Colonic mucosa (tissue), 4 donors: ENCODE measurements around the gene B2M. TPM values are rescaled to one million over a fixed set of nuclear protein-coding genes. Genes with fewer than 3 reads are reported as not detected.

Source experiments
- DNase-seq: peaks from one replicate; pipeline ENCODE4 v3.0.0-alpha.2; 2020
- H3K27ac ChIP-seq: fragments of 200-600 bp; one replicate; pipeline ENCODE4 v1.8.0; 2021
- H3K27me3 ChIP-seq: fragments of 200-600 bp; one replicate; pipeline ENCODE4 v1.8.0; 2021
- H3K36me3 ChIP-seq: fragments of 200-600 bp; one replicate; pipeline ENCODE4 v1.8.0; 2021
- H3K4me1 ChIP-seq: fragments of 200-600 bp; one replicate; pipeline ENCODE4 v1.8.0; 2021; ENCODE audit warnings: mild to moderate bottlenecking
- H3K4me3 ChIP-seq: fragments of 200-600 bp; one replicate; pipeline ENCODE4 v1.8.0; 2021
- H3K9ac ChIP-seq, 2 donors: one replicate each; pipeline ENCODE4 v1.7.0; 2013; ENCODE audit warnings: control low read depth in 2 of 2, low read depth in 2 of 2, low read length in 2 of 2
- H3K9me3 ChIP-seq: fragments of 200-600 bp; one replicate; pipeline ENCODE4 v1.8.0; 2021
- CTCF ChIP-seq: fragments of 200-600 bp; IDR thresholded peaks from one replicate; pipeline ENCODE4 v1.8.0; 2022; ENCODE audit warnings: antibody characterized with exemption, mild to moderate bottlenecking
- intact Hi-C: fragments of 100-400 bp; cut with DNase I; formaldehyde crosslinking; loops from one replicate; pipeline ENCODE4 v1.14.1; 2022
- total RNA-seq, 2 donors: library from RNA; stranded (reverse); fragmentation: NEBNext Ultra II Directional in 1 of 2; extraction: Animal tissue kit (Norgen Biotek cat#: 25700) in 1 of 2; gene quantifications; one replicate each; pipeline ENCODE4 v1.2.1, GENCODE V29; 2021
- donor health status: healthy.
- donor health status: DM: no; HTN: no; CAD: no.
- donor health status: DM: no; HTN: no; CAD: no.

B2M gene
- total RNA-seq, 2 donors from 2014 or later, result 1,783 to 5,339 TPM

DNA sequence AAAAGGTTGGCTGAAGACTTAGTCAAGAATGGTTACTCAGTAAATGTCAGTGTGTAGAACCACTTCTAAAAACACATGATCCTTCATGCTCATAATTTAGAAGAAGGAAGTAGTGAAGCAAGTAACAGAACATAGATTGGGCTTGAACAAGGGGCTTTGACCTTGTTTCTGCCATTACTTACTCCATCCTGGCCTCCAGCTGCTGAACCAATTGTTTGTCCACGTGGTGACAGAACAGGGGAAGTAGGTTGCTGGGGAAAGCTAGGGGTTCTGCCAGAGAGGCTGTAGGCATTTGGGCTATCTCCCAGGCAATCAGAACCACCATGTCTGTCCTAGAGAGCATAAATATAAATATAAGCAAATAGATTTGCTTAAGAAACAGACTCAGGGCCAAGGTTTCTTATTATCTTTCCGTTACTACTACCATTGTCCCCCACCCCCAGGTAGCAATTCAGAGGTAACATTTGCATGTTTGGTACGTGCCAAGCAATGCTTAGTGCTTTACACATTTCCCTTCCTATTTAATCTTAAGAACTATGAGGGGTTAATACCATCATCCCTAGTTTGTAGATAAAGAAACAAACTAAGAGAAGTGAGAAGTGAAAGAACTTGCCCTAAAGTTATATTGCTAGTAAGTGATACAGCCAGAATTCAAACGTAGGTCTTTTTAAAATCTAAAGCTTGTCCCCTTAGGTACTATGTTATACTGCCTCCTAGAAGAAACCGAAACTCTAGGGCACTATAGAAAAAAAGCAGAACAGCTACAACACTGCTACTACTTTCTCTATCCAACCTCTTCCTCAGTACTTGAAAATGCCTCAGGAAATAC, 44.9 kb upstream of the B2M start:
- H3K36me3 ChIP-seq, result no peaks in the 10 kb centered on the region
- intact Hi-C loops, result no loop called here
- H3K9me3 ChIP-seq, result no peaks in the 10 kb centered on the region
- no peak overlapping the region for H3K4me3 ChIP-seq
- peaks cover 11% of the 10 kb centered on the region for H3K4me1 ChIP-seq
- no peaks in the 10 kb centered on the region for H3K27me3 ChIP-seq
- no peak for DNase-seq
- peak overlapping the region in 1 of 2 donors; percentile 3 for H3K9ac ChIP-seq
- no peak overlapping the region for H3K27ac ChIP-seq
- TF ChIP-seq CTCF, result no peak

GRCh38 chr15:44667039-44667360, 44.3 kb upstream of the B2M start:
- DNase-seq, result no peak
- Histone ChIP-seq H3K9me3 (no peaks in the 10 kb centered on the region), H3K9ac (no peak overlapping the region), H3K27ac (no peak overlapping the region), H3K4me3 (no peak overlapping the region), H3K4me1 (peaks cover 7% of the 10 kb centered on the region), H3K27me3 (no peaks in the 10 kb centered on the region), H3K36me3 (no peaks in the 10 kb centered on the region)
- TF ChIP-seq CTCF, result no peak
- intact Hi-C loops, result no loop called here

GRCh38 chr15:44668921-44669320, 42.4 kb upstream of the B2M start:
- H3K27me3 ChIP-seq, result no peaks in the 10 kb centered on the region
- H3K36me3 ChIP-seq, result no peaks in the 10 kb centered on the region
- H3K27ac ChIP-seq, result no peak overlapping the region
- intact Hi-C loops, result no loop called here
- H3K9me3 ChIP-seq, result no peaks in the 10 kb centered on the region
- H3K9ac ChIP-seq, result no peak overlapping the region
- no peak for DNase-seq
- TF ChIP-seq CTCF, result no peak
- H3K4me1 ChIP-seq, result peaks cover 5% of the 10 kb centered on the region
- H3K4me3 ChIP-seq, result no peak overlapping the region

DNA sequence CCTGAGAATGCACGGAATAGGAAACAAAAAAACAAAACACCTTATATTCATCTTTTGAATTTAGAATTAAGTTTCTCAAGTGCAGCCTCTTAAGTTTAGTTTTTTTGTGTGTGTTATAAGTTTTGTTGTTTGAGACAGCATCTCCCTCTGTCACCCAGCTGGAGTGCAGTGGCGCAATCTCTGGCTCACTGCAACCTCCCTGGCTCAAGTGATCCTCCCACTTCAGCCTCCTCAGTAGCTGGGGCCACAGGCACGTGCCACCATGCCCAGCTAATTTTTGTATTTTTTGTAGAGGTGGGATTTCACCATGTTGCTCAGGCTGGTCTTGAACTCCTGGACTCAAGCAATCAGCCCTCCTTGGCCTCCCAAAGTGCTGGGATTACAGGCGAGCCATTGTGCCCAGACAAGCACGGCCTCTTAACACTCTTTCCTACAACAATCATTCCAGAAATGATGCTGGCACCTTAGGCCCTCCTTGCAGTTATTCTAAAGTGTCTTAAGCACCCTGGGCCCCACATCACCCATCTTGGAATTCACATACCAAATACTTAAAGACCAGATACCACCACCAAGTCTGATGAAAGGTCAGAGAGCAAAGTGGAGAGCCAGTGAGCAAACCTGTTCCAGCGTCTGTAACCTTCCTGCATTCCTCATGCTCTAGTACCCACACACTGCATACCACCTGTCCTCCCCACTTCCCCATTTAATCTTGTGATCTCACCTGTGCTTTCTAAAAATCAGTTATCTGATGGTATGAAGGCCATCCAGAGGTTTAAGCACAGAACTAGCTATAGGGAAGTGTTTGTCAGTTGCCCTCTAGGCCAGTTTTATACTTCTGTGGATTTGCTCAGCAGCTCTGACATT, 41.0 kb upstream of the B2M start:
- Histone ChIP-seq H3K4me3 (no peak overlapping the region), H3K36me3 (no peaks in the 10 kb centered on the region), H3K27me3 (no peaks in the 10 kb centered on the region), H3K4me1 (no peaks in the 10 kb centered on the region), H3K9ac (no peak overlapping the region), H3K9me3 (no peaks in the 10 kb centered on the region), H3K27ac (no peak overlapping the region)
- TF ChIP-seq CTCF, result no peak
- intact Hi-C loops, result no loop called here
- DNase-seq, result no peak

- no peaks in the 10 kb centered on the region for H3K27me3 ChIP-seq
- no peak overlapping the region for H3K9ac ChIP-seq
- DNase-seq, result no peak
- no peak for TF ChIP-seq CTCF
- H3K4me1 ChIP-seq, result no peaks in the 10 kb centered on the region
- no peaks in the 10 kb centered on the region for H3K9me3 ChIP-seq
- H3K4me3 ChIP-seq, result no peak overlapping the region
- no peaks in the 10 kb centered on the region for H3K36me3 ChIP-seq
- intact Hi-C loops, result no loop called here
- no peak overlapping the region for H3K27ac ChIP-seq
Measured at GRCh38 chr15:44673639-44674038, 37.7 kb upstream of the B2M start.
